Panc1 (cell line): ENCODE results near the gene CPNE4. TPM values are rescaled to one million over a fixed set of nuclear protein-coding genes. Genes with fewer than 3 reads are reported as not detected.

ENCODE experiments used
- ATAC-seq: fragments of 200-7000 bp; cut with Tn5 transposase; 2 replicates; pipeline ENCODE4 v1.9.1; 2020; ENCODE audit warnings: mild to moderate bottlenecking, moderate library complexity
- BruUV-seq: library from RNA; stranded (reverse); fragments of 400-500 nt; replicated peaks from 2 replicates; lab custom pipeline; 2021; lab: Mats Ljungman, UMichigan
- CTCF ChIA-PET: fragments of 300-600 bp; sonication (Branson Sonifier 250); formaldehyde crosslinking; loops from one replicate; lab custom pipeline; 2022; ENCODE audit warnings: antibody characterized with exemption; lab: Charles Lee
- POLR2A ChIA-PET: fragments of 300-600 bp; sonication (Branson Sonifier 250); formaldehyde crosslinking; loops from one replicate; lab custom pipeline; 2022; ENCODE audit warnings: antibody characterized with exemption; lab: Charles Lee
- DNase-seq: peaks from one replicate; pipeline ENCODE4 v3.0.0-alpha.2; 2010; ENCODE audit warnings: low read depth, low spot score
- H3K27ac ChIP-seq: 2 replicates; pipeline ENCODE4 v1.5.1; 2011; ENCODE audit warnings: mild to moderate bottlenecking, low read length, inconsistent platforms
- H3K27me3 ChIP-seq: fragments of 200-500 bp; sonication (Bioruptor generic); 2 replicates; pipeline ENCODE4 v1.6.0; 2014; ENCODE audit warnings: low read length, inconsistent platforms; ENCODE audit not compliant: control insufficient read depth, insufficient read depth
- H3K36me3 ChIP-seq: fragments of 200-500 bp; sonication (Bioruptor generic); 2 replicates; pipeline ENCODE4 v1.5.1; 2014; ENCODE audit warnings: inconsistent platforms, mild to moderate bottlenecking, low read length, moderate library complexity; ENCODE audit not compliant: control insufficient read depth, insufficient read depth
- H3K4me1 ChIP-seq: 2 replicates; pipeline ENCODE4 v1.5.1; 2011; ENCODE audit warnings: inconsistent platforms, mild to moderate bottlenecking, low read length, moderate library complexity; ENCODE audit not compliant: control insufficient read depth, insufficient read depth
- H3K4me3 ChIP-seq, 2 experiments: 2 replicates each; pipeline ENCODE4 v1.5.1; 2011 to 2012; ENCODE audit warnings: low read depth in 2 of 2, low read length in 2 of 2, mild to moderate bottlenecking in 2 of 2, inconsistent platforms in 1 of 2, moderate library complexity in 1 of 2
- H3K9me3 ChIP-seq: fragments of 200-500 bp; sonication (Bioruptor generic); 2 replicates; pipeline ENCODE4 v1.5.1; 2014; ENCODE audit warnings: low read depth, mild to moderate bottlenecking, inconsistent platforms, low read length, moderate library complexity; ENCODE audit not compliant: control insufficient read depth, insufficient read depth
- POLR2AphosphoS5 ChIP-seq: IDR thresholded peaks from 2 replicates; pipeline ENCODE4 v1.6.1; 2012; ENCODE audit warnings: mild to moderate bottlenecking, low read depth, low read length, moderate library complexity
- SIN3A ChIP-seq: IDR thresholded peaks from 2 replicates; pipeline ENCODE4 v1.6.1; 2012; ENCODE audit warnings: low read depth, mild to moderate bottlenecking, low read length, moderate library complexity, borderline replicate concordance; ENCODE audit not compliant: insufficient read depth
- TCF7L2 ChIP-seq: IDR thresholded peaks from 2 replicates; pipeline ENCODE4 v1.6.1; 2011; ENCODE audit warnings: mild to moderate bottlenecking, low read depth, low read length, inconsistent platforms
- in situ Hi-C: cut with HindIII; loops from 2 replicates; pipeline ENCODE4 v1.10.0; 2016; ENCODE audit warnings: low sequenced_read_pairs, low pct_unique_long_range_greater_than_20kb
- intact Hi-C: fragments of 100-400 bp; cut with micrococcal nuclease; formaldehyde crosslinking; loops from one replicate; pipeline ENCODE4 v1.10.0; 2022; ENCODE audit not compliant: unreplicated experiment
- total RNA-seq: library from RNA; stranded (reverse); gene quantifications from one replicate; pipeline ENCODE4 v1.2.1, GENCODE V29; 2021; ENCODE audit not compliant: unreplicated experiment
- TF ChIP-seq, protein P1 (sequence below): fragments of 450-650 bp; IDR thresholded peaks from 2 replicates; pipeline ENCODE4 v1.5.1; 2017; ENCODE audit warnings: mild to moderate bottlenecking
- TF ChIP-seq, protein P2 (sequence below), 2 experiments: IDR thresholded peaks; 2 replicates each; pipeline ENCODE4 v1.6.1; 2011 to 2012; ENCODE audit warnings: low read depth in 2 of 2, control low read depth in 1 of 2, low read length in 1 of 2, mild to moderate bottlenecking in 1 of 2, moderate library complexity in 1 of 2; ENCODE audit not compliant: insufficient read depth in 1 of 2

CPNE4 gene
- total RNA-seq, 1 experiment from 2014 or later = not detected

DNA sequence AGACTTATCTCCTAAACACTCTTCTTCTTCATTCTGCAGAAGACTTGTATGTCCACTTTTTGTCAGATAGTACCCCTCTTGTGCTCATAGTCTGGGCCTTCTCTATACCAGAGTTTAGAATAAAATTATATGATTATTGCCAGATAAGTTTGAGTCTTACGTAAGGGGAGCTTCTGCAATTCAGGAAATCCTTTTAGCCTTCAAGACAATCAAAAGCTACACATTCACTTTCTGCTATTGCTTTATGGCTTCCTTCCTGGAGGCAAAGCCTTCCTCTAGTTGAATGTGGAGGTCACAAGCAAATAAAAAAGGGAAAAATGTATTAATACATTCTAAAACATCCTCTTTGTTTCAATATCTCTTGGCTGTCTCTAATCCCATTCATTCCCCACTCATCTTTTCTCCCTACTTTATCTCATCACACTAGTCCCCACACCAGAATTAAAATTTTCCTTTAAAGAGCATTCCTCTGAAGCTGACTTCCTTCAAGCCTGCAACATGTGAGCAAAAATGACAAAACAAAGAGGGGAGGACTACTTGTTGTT lies 186.8 kb downstream of the CPNE4 start:
- Histone ChIP-seq H3K9me3 (no peaks in the 10 kb centered on the region), H3K36me3 (no peaks in the 10 kb centered on the region), H3K4me3 (no peak overlapping the region), H3K27me3 (no peaks in the 10 kb centered on the region; the same call in 1 of the 2 replicates), H3K27ac (no peak overlapping the region), H3K4me1 (no peaks in the 10 kb centered on the region)
- intact Hi-C loops (no loop called here), in situ Hi-C loops (no loop called here)
- DNase-seq = no peak
- no TSS peak for BruUV-seq
- no peak for ATAC-seq
- POLR2A ChIA-PET = no interaction called here
- TF ChIP-seq, protein P1, sequence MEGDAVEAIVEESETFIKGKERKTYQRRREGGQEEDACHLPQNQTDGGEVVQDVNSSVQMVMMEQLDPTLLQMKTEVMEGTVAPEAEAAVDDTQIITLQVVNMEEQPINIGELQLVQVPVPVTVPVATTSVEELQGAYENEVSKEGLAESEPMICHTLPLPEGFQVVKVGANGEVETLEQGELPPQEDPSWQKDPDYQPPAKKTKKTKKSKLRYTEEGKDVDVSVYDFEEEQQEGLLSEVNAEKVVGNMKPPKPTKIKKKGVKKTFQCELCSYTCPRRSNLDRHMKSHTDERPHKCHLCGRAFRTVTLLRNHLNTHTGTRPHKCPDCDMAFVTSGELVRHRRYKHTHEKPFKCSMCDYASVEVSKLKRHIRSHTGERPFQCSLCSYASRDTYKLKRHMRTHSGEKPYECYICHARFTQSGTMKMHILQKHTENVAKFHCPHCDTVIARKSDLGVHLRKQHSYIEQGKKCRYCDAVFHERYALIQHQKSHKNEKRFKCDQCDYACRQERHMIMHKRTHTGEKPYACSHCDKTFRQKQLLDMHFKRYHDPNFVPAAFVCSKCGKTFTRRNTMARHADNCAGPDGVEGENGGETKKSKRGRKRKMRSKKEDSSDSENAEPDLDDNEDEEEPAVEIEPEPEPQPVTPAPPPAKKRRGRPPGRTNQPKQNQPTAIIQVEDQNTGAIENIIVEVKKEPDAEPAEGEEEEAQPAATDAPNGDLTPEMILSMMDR = no peak
- TF ChIP-seq SIN3A (no peak), TCF7L2 (no peak), POLR2AphosphoS5 (no peak)
- TF ChIP-seq, protein P2, sequence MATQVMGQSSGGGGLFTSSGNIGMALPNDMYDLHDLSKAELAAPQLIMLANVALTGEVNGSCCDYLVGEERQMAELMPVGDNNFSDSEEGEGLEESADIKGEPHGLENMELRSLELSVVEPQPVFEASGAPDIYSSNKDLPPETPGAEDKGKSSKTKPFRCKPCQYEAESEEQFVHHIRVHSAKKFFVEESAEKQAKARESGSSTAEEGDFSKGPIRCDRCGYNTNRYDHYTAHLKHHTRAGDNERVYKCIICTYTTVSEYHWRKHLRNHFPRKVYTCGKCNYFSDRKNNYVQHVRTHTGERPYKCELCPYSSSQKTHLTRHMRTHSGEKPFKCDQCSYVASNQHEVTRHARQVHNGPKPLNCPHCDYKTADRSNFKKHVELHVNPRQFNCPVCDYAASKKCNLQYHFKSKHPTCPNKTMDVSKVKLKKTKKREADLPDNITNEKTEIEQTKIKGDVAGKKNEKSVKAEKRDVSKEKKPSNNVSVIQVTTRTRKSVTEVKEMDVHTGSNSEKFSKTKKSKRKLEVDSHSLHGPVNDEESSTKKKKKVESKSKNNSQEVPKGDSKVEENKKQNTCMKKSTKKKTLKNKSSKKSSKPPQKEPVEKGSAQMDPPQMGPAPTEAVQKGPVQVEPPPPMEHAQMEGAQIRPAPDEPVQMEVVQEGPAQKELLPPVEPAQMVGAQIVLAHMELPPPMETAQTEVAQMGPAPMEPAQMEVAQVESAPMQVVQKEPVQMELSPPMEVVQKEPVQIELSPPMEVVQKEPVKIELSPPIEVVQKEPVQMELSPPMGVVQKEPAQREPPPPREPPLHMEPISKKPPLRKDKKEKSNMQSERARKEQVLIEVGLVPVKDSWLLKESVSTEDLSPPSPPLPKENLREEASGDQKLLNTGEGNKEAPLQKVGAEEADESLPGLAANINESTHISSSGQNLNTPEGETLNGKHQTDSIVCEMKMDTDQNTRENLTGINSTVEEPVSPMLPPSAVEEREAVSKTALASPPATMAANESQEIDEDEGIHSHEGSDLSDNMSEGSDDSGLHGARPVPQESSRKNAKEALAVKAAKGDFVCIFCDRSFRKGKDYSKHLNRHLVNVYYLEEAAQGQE (IDR thresholded peaks at IDR 0.05; ENCODE audit: insufficient read depth in 1 of 2, low read depth in 2 of 2, low read length in 1 of 2) = no peak
- CTCF ChIA-PET = no interaction called here

DNA sequence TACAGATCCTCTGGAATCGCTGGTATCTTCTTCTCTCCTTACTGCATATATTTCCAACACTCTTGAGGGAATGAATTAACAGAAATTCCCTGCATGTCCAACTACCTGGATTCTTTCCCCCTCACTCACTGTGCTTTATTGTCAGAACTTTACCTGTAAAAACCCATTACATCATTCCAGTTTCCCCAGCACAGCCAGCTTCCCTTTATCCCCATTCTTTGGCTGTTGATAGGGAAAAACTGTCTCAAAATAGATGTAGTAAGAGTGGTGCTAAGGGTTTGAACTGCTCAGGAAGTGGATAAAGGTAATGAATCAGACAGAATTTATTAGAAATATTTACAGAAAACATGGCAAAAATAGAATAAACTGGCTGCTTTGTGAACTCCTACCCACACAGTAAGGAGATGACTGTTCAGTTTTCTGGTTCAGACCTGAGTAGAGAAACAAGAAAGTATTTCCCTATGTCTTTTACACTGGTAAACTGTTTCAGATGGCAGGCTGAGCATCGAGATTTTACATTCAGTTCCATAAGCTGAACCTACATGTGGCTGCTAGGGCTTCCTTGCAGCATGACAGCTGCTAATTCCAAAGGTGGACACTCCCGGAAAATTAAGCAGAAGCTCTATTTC lies 188.4 kb downstream of the CPNE4 start:
- ChIA-PET CTCF (no interaction called here), POLR2A (no interaction called here)
- DNase-seq = no peak
- in situ Hi-C loops (no loop called here), intact Hi-C loops (no loop called here)
- Histone ChIP-seq H3K36me3 (no peaks in the 10 kb centered on the region), H3K4me1 (no peaks in the 10 kb centered on the region), H3K4me3 (no peak overlapping the region), H3K27me3 (no peaks in the 10 kb centered on the region; the same call in 1 of the 2 replicates), H3K27ac (no peak overlapping the region), H3K9me3 (no peaks in the 10 kb centered on the region)
- ATAC-seq = no peak
- TF ChIP-seq POLR2AphosphoS5 (no peak), TCF7L2 (no peak), SIN3A (no peak)
- TF ChIP-seq, protein P1 = no peak
- TF ChIP-seq, protein P2 (IDR thresholded peaks at IDR 0.05; ENCODE audit: insufficient read depth in 1 of 2, low read depth in 2 of 2, low read length in 1 of 2) = no peak
- no TSS peak for BruUV-seq
